Measurements from ENCODE around the gene CYSLTR2.

Gene CYSLTR2

DNA sequence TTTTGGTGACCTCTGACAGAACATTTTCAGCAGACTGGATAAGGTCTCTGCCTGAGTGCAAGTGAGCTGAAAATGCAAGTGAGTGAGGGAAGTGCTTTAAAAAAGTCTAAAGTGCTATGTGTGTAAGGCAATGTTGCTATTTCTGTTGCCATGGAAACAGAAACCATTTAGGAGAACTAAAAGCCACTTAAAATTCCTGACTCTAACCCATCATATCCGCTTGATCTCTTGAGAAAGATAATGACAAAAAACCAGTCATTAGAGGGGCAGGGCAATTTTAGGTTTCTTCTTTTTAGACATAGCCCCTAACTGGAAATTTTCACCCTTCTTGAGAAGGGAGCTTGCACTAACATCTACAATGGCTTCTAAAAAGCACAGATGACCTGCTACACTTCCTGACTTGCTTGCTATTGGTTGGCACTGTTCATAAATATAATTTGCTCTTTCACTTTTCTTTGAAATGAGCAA is at the start of gene CYSLTR2:
CYSLTR2 (plus strand) TSS at position 458 of the 468 bp plus-strand sequence. CDS start 52,889 bp downstream, outside the sequence.
- H3K4me3 Mint-ChIP-seq, result peak within 1 kb of the TSS; percentile 32
- H3K27me3 Mint-ChIP-seq, result peaks cover 42% of the 10 kb centered on the region
- peaks cover 15% of the 10 kb centered on the region for H3K4me1 Mint-ChIP-seq
- H3K36me3 Mint-ChIP-seq, result no peaks in the 10 kb centered on the region
- H3K27ac Mint-ChIP-seq, result peak within 1 kb of the TSS; percentile 16
- no peaks in the 10 kb centered on the region for H3K9me3 Mint-ChIP-seq
- ATAC-seq, result peak; percentile 66

- no peak overlapping the region for H3K27ac Mint-ChIP-seq
- no peaks in the 10 kb centered on the region for H3K4me1 Mint-ChIP-seq
- no peak for ATAC-seq
- H3K4me3 Mint-ChIP-seq, result no peak overlapping the region
- peaks cover 48% of the 10 kb centered on the region for H3K27me3 Mint-ChIP-seq
- H3K36me3 Mint-ChIP-seq, result no peaks in the 10 kb centered on the region
- H3K9me3 Mint-ChIP-seq, result peaks cover 8% of the 10 kb centered on the region
Observed at GRCh38 chr13:48615049-48615448, 38.7 kb upstream of the CYSLTR2 start.

- H3K36me3 Mint-ChIP-seq, result no peaks in the 10 kb centered on the region
- H3K4me1 Mint-ChIP-seq, result no peaks in the 10 kb centered on the region
- no peak for ATAC-seq
- H3K27me3 Mint-ChIP-seq, result peaks cover 37% of the 10 kb centered on the region
- no peak overlapping the region for H3K27ac Mint-ChIP-seq
- no peak overlapping the region for H3K4me3 Mint-ChIP-seq
- peaks cover 18% of the 10 kb centered on the region for H3K9me3 Mint-ChIP-seq
Observed at GRCh38 chr13:48618937-48619336, 34.8 kb upstream of the CYSLTR2 start.

- Mint-ChIP-seq H3K4me1 (no peaks in the 10 kb centered on the region), H3K4me3 (no peak overlapping the region), H3K9me3 (peaks cover 18% of the 10 kb centered on the region), H3K36me3 (no peaks in the 10 kb centered on the region), H3K27me3 (peaks cover 19% of the 10 kb centered on the region), H3K27ac (no peak overlapping the region)
- no peak for ATAC-seq
Observed at GRCh38 chr13:48621056-48621455, 32.7 kb upstream of the CYSLTR2 start.

- Mint-ChIP-seq H3K4me3 (no peak overlapping the region), H3K27ac (no peak overlapping the region), H3K36me3 (no peaks in the 10 kb centered on the region), H3K27me3 (no peaks in the 10 kb centered on the region), H3K4me1 (no peaks in the 10 kb centered on the region), H3K9me3 (peaks cover 16% of the 10 kb centered on the region)
- no peak for ATAC-seq
Observed at GRCh38 chr13:48624016-48624415, 29.7 kb upstream of the CYSLTR2 start.

DNA sequence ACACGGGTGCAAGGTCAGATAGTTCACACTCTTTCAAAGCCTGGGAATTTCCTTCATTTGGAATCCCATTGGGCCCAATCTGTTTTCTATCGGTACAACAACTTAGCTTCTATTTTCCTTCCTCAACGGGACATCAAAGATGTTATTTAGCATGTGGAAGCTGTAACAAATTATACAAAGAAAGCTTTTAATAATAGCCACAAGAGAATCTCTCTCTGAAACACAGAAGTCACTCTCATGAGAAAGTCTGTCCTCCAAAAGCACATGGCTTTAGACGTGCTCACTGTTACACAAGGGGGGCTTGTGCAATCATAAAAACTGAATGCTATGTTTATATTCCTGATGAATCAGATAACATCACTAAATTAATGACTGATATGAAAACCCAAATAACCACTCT is 28.9 kb upstream of the CYSLTR2 start:
- no peak for ATAC-seq
- Mint-ChIP-seq H3K4me1 (no peaks in the 10 kb centered on the region), H3K4me3 (no peak overlapping the region), H3K36me3 (no peaks in the 10 kb centered on the region), H3K9me3 (peaks cover 16% of the 10 kb centered on the region), H3K27me3 (no peaks in the 10 kb centered on the region), H3K27ac (no peak overlapping the region)

- peaks cover 16% of the 10 kb centered on the region for H3K9me3 Mint-ChIP-seq
- no peaks in the 10 kb centered on the region for H3K4me1 Mint-ChIP-seq
- H3K27ac Mint-ChIP-seq, result no peak overlapping the region
- ATAC-seq, result no peak
- H3K4me3 Mint-ChIP-seq, result no peak overlapping the region
- H3K36me3 Mint-ChIP-seq, result no peaks in the 10 kb centered on the region
- H3K27me3 Mint-ChIP-seq, result no peaks in the 10 kb centered on the region
Observed at GRCh38 chr13:48625413-48626076, 28.2 kb upstream of the CYSLTR2 start.

DNA sequence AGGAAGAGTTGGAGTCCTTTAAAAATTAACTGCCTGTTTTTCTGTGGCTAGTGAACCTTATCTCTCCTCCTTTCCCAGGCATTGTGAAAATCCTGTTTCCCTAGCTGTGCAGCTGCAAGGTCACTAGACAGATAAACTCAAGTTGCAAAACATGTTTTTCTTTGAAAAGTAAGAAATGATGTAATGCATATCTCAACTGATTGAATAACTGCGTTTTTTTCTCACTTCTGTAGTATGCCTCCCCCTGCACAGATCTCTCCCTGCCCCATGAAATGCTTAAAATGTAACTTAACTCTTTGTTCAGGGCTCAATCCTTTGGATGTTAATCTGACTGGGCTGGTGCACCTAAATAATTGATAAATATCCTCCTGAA is 27.7 kb upstream of the CYSLTR2 start:
- no peak overlapping the region for H3K27ac Mint-ChIP-seq
- peaks cover 15% of the 10 kb centered on the region for H3K9me3 Mint-ChIP-seq
- no peak overlapping the region for H3K4me3 Mint-ChIP-seq
- H3K27me3 Mint-ChIP-seq, result no peaks in the 10 kb centered on the region
- ATAC-seq, result no peak
- no peaks in the 10 kb centered on the region for H3K36me3 Mint-ChIP-seq
- no peaks in the 10 kb centered on the region for H3K4me1 Mint-ChIP-seq

DNA sequence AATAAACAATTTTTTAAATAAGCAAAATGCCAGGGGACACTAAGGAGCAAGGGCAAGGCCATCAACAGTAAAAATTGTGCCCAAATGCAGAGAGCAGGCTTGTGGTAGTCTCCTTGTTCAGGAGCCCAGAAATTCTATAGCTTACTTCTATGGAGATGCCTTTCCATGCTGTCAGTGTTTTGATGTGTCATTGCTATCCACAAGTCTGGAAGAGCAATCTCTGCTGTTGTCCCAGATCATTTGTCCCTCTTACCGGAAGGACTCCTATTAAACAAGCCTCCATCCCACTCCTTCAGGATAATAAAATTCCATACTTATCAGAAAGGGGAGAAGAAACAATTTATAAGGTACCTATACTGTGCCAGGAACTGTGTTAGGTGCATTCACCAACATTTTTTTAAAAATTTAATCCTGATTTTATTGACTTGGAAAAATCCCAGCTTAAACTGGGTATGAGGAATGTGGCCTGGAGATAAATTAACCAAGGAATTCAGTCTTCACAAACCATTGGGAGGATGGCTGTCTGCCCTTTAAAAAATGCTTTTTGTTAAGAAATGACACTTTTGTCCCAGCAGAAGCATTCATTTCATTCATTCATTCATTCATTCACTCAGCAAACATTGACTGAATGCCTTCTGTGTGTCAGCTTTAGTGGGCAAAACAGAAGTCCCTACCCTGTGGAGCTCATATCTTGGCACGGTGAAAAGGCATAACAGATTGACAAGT is 26.8 kb upstream of the CYSLTR2 start:
- Mint-ChIP-seq H3K4me3 (no peak overlapping the region), H3K4me1 (no peaks in the 10 kb centered on the region), H3K36me3 (no peaks in the 10 kb centered on the region), H3K9me3 (peaks cover 6% of the 10 kb centered on the region), H3K27ac (no peak overlapping the region), H3K27me3 (no peaks in the 10 kb centered on the region)
- ATAC-seq, result no peak

- no peak for ATAC-seq
- Mint-ChIP-seq H3K36me3 (no peaks in the 10 kb centered on the region), H3K27ac (no peak overlapping the region), H3K27me3 (peaks cover 15% of the 10 kb centered on the region), H3K9me3 (peaks cover 13% of the 10 kb centered on the region), H3K4me1 (no peaks in the 10 kb centered on the region), H3K4me3 (no peak overlapping the region)
Observed at GRCh38 chr13:48629277-48629676, 24.5 kb upstream of the CYSLTR2 start.

GRCh38 chr13:48630291-48630690 is 23.4 kb upstream of the CYSLTR2 start:
- no peak overlapping the region for H3K27ac Mint-ChIP-seq
- H3K4me3 Mint-ChIP-seq, result no peak overlapping the region
- H3K4me1 Mint-ChIP-seq, result no peaks in the 10 kb centered on the region
- no peak for ATAC-seq
- H3K9me3 Mint-ChIP-seq, result peaks cover 15% of the 10 kb centered on the region
- peaks cover 15% of the 10 kb centered on the region for H3K27me3 Mint-ChIP-seq
- H3K36me3 Mint-ChIP-seq, result no peaks in the 10 kb centered on the region

- no peaks in the 10 kb centered on the region for H3K4me1 Mint-ChIP-seq
- H3K27ac Mint-ChIP-seq, result no peak overlapping the region
- ATAC-seq, result no peak
- H3K9me3 Mint-ChIP-seq, result peaks cover 15% of the 10 kb centered on the region
- peaks cover 15% of the 10 kb centered on the region for H3K27me3 Mint-ChIP-seq
- no peaks in the 10 kb centered on the region for H3K36me3 Mint-ChIP-seq
- no peak overlapping the region for H3K4me3 Mint-ChIP-seq
Observed at GRCh38 chr13:48630773-48631172, 23.0 kb upstream of the CYSLTR2 start.

GRCh38 chr13:48631441-48631840 is 22.3 kb upstream of the CYSLTR2 start:
- H3K36me3 Mint-ChIP-seq, result no peaks in the 10 kb centered on the region
- no peak for ATAC-seq
- H3K27ac Mint-ChIP-seq, result no peak overlapping the region
- no peak overlapping the region for H3K4me3 Mint-ChIP-seq
- H3K27me3 Mint-ChIP-seq, result peaks cover 15% of the 10 kb centered on the region
- H3K4me1 Mint-ChIP-seq, result no peaks in the 10 kb centered on the region
- H3K9me3 Mint-ChIP-seq, result peaks cover 18% of the 10 kb centered on the region

DNA sequence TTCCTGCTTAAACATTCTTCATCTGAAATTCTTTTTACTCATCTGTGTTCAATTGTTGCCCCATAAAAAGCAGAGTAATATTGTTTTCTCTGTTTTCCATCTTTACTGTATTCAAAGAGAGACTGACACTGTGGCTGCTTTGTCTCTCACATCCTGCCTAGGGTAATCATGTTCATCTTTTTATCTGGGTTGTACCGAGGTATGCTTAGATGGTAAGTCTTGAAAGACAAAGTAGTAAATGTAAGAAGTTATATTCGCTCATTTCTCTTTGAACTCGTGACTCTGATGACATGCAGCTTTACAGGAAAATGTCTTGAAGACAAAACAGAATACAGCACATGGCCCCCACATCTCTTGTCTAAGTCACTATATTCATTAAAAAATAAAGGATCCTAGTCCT is 20.0 kb upstream of the CYSLTR2 start:
- Mint-ChIP-seq H3K4me3 (no peak overlapping the region), H3K27me3 (peaks cover 18% of the 10 kb centered on the region), H3K36me3 (no peaks in the 10 kb centered on the region), H3K27ac (no peak overlapping the region), H3K4me1 (no peaks in the 10 kb centered on the region), H3K9me3 (peaks cover 17% of the 10 kb centered on the region)
- ATAC-seq, result no peak

GRCh38 chr13:48634636-48635035 is 19.1 kb upstream of the CYSLTR2 start:
- no peak for ATAC-seq
- no peaks in the 10 kb centered on the region for H3K36me3 Mint-ChIP-seq
- H3K27me3 Mint-ChIP-seq, result peaks cover 27% of the 10 kb centered on the region
- peaks cover 22% of the 10 kb centered on the region for H3K9me3 Mint-ChIP-seq
- no peaks in the 10 kb centered on the region for H3K4me1 Mint-ChIP-seq
- no peak overlapping the region for H3K27ac Mint-ChIP-seq
- H3K4me3 Mint-ChIP-seq, result no peak overlapping the region

DNA sequence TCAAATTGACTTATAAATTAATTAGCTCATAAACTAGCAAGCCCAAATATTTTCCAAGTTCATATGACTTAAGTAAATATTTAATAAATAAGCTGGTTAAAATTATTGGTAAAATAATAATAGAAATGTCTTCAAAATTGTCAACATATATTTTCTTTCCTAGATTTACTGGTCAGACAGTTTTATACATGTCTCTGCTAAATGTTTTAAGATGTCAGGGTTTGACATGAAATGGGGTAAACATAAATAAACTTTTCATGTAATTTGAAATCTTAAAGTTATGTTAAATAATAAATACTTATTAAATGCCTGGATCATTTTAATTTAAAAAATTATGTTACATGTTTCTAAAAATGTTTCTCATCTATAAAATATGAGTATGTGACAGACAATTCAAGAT is 18.3 kb upstream of the CYSLTR2 start:
- peaks cover 22% of the 10 kb centered on the region for H3K9me3 Mint-ChIP-seq
- H3K36me3 Mint-ChIP-seq, result no peaks in the 10 kb centered on the region
- ATAC-seq, result no peak
- H3K4me3 Mint-ChIP-seq, result no peak overlapping the region
- H3K4me1 Mint-ChIP-seq, result no peaks in the 10 kb centered on the region
- H3K27ac Mint-ChIP-seq, result no peak overlapping the region
- peaks cover 36% of the 10 kb centered on the region for H3K27me3 Mint-ChIP-seq

All from stimulated activated memory B cell treated with anti-CD40 and anti-IgM and Interleukin-4, amounts not matched to agents 10 μg/mL and 1 μg/mL and 100 μg/mL, for 72 hours (primary cell).